Measurements from ENCODE around the gene SRMS. TPM values are rescaled to one million over a fixed set of nuclear protein-coding genes. Genes with fewer than 3 reads are reported as not detected.

The SRMS gene
- polyA plus RNA-seq, 1 donor from 2014 or later = not detected

- Histone ChIP-seq H3K9me3 (ENCODE audit: low read length) (no peaks in the 10 kb centered on the region), H3F3A (ENCODE audit: insufficient read depth, low read length, poor library complexity, severe bottlenecking) (no peaks in the 10 kb centered on the region), H3K9ac (ENCODE audit: low read length) (no peak overlapping the region), H2AFZ (ENCODE audit: low read depth, low read length) (no peak overlapping the region), H4K20me1 (ENCODE audit: insufficient read depth) (no peaks in the 10 kb centered on the region), H3K4me2 (ENCODE audit: low read length) (no peak overlapping the region), H3K36me3 (ENCODE audit: insufficient read depth, low read length) (no peaks in the 10 kb centered on the region), H3K4me3 (ENCODE audit: low read length) (no peak overlapping the region), H3K27ac (ENCODE audit: low read length) (no peak overlapping the region), H3K79me2 (replicated peaks; ENCODE audit: insufficient read depth, low read length) (no peaks in the 10 kb centered on the region), H3K27me3 (ENCODE audit: insufficient read depth, low read depth, low read length) (no peaks in the 10 kb centered on the region), H3K9me2 (ENCODE audit: insufficient read depth, low read length) (no peaks in the 10 kb centered on the region)
- no peak for TF ChIP-seq MXI1 (conservative IDR thresholded peaks at IDR 0.05; ENCODE audit: poor library complexity, severe bottlenecking)
- TF ChIP-seq, protein P1, sequence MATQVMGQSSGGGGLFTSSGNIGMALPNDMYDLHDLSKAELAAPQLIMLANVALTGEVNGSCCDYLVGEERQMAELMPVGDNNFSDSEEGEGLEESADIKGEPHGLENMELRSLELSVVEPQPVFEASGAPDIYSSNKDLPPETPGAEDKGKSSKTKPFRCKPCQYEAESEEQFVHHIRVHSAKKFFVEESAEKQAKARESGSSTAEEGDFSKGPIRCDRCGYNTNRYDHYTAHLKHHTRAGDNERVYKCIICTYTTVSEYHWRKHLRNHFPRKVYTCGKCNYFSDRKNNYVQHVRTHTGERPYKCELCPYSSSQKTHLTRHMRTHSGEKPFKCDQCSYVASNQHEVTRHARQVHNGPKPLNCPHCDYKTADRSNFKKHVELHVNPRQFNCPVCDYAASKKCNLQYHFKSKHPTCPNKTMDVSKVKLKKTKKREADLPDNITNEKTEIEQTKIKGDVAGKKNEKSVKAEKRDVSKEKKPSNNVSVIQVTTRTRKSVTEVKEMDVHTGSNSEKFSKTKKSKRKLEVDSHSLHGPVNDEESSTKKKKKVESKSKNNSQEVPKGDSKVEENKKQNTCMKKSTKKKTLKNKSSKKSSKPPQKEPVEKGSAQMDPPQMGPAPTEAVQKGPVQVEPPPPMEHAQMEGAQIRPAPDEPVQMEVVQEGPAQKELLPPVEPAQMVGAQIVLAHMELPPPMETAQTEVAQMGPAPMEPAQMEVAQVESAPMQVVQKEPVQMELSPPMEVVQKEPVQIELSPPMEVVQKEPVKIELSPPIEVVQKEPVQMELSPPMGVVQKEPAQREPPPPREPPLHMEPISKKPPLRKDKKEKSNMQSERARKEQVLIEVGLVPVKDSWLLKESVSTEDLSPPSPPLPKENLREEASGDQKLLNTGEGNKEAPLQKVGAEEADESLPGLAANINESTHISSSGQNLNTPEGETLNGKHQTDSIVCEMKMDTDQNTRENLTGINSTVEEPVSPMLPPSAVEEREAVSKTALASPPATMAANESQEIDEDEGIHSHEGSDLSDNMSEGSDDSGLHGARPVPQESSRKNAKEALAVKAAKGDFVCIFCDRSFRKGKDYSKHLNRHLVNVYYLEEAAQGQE (IDR thresholded peaks at IDR 0.05; ENCODE audit: borderline replicate concordance) = no peak
- no peak for TF ChIP-seq EZH2 (IDR thresholded peaks at IDR 0.05; ENCODE audit: borderline replicate concordance, insufficient read depth, low read length, poor library complexity, severe bottlenecking)
- TF ChIP-seq RAD21 (conservative IDR thresholded peaks at IDR 0.05) = no peak
- no peak for TF ChIP-seq EP300 (conservative IDR thresholded peaks at IDR 0.05; ENCODE audit: poor library complexity, severe bottlenecking)
- no peak for TF ChIP-seq TAF1 (IDR thresholded peaks at IDR 0.05; ENCODE audit: low read depth)
- TF ChIP-seq POLR2AphosphoS5 (IDR thresholded peaks at IDR 0.05) = no peak
- TF ChIP-seq, protein P2, sequence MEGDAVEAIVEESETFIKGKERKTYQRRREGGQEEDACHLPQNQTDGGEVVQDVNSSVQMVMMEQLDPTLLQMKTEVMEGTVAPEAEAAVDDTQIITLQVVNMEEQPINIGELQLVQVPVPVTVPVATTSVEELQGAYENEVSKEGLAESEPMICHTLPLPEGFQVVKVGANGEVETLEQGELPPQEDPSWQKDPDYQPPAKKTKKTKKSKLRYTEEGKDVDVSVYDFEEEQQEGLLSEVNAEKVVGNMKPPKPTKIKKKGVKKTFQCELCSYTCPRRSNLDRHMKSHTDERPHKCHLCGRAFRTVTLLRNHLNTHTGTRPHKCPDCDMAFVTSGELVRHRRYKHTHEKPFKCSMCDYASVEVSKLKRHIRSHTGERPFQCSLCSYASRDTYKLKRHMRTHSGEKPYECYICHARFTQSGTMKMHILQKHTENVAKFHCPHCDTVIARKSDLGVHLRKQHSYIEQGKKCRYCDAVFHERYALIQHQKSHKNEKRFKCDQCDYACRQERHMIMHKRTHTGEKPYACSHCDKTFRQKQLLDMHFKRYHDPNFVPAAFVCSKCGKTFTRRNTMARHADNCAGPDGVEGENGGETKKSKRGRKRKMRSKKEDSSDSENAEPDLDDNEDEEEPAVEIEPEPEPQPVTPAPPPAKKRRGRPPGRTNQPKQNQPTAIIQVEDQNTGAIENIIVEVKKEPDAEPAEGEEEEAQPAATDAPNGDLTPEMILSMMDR (IDR thresholded peaks at IDR 0.05; ENCODE audit: poor library complexity, severe bottlenecking) = no peak
- TF ChIP-seq SMC3 (conservative IDR thresholded peaks at IDR 0.05; ENCODE audit: poor library complexity) = no peak
Observed at GRCh38 chr20:63552481-63553249, 5.1 kb upstream of the SRMS start.

GRCh38 chr20:63551068-63551467 lies 3.5 kb upstream of the SRMS start:
- Histone ChIP-seq H3K27ac (ENCODE audit: low read length) (no peak overlapping the region), H3K9me3 (ENCODE audit: low read length) (no peaks in the 10 kb centered on the region), H3K9me2 (ENCODE audit: insufficient read depth, low read length) (no peaks in the 10 kb centered on the region), H3K36me3 (ENCODE audit: insufficient read depth, low read length) (no peaks in the 10 kb centered on the region), H3K4me2 (ENCODE audit: low read length) (no peak overlapping the region), H3K9ac (ENCODE audit: low read length) (no peak overlapping the region), H3F3A (ENCODE audit: insufficient read depth, low read length, poor library complexity, severe bottlenecking) (no peaks in the 10 kb centered on the region), H2AFZ (ENCODE audit: low read depth, low read length) (no peak overlapping the region), H3K4me3 (ENCODE audit: low read length) (no peak overlapping the region), H4K20me1 (ENCODE audit: insufficient read depth) (no peaks in the 10 kb centered on the region), H3K79me2 (replicated peaks; ENCODE audit: insufficient read depth, low read length) (no peaks in the 10 kb centered on the region), H3K27me3 (ENCODE audit: insufficient read depth, low read depth, low read length) (no peaks in the 10 kb centered on the region)
- TF ChIP-seq MXI1 (conservative IDR thresholded peaks at IDR 0.05; ENCODE audit: poor library complexity, severe bottlenecking) = no peak
- no peak for TF ChIP-seq EZH2 (IDR thresholded peaks at IDR 0.05; ENCODE audit: borderline replicate concordance, insufficient read depth, low read length, poor library complexity, severe bottlenecking)
- TF ChIP-seq, protein P1 (IDR thresholded peaks at IDR 0.05; ENCODE audit: borderline replicate concordance) = no peak
- no peak for TF ChIP-seq SMC3 (conservative IDR thresholded peaks at IDR 0.05; ENCODE audit: poor library complexity)
- TF ChIP-seq, protein P2 (IDR thresholded peaks at IDR 0.05; ENCODE audit: poor library complexity, severe bottlenecking) = no peak
- no peak for TF ChIP-seq RAD21 (conservative IDR thresholded peaks at IDR 0.05)

All from neural cell (in vitro differentiated cells).